Right lobe of liver (tissue), 4 donors: ENCODE data around the gene TTC28.

Experiments
- POLR2A ChIP-seq: fragments of 450-650 bp; IDR thresholded peaks from one replicate; pipeline ENCODE4 v1.6.1; 2017; ENCODE audit warnings: antibody characterized with exemption, mild to moderate bottlenecking
- TF ChIP-seq, protein P1 (sequence below), 4 donors: fragments of 200-600 bp in 3 of 4; fragments of 450-650 bp in 1 of 4; IDR thresholded peaks; one replicate each; pipeline versions ENCODE4 v1.5.1 to v1.8.0; 2016 to 2022; ENCODE audit warnings: antibody characterized with exemption in 4 of 4, mild to moderate bottlenecking in 2 of 4
- donor health status: DM: no; HTN: no; CAD: no.
- donor health status: DM: no; HTN: no; CAD: no.
- donor health status: DM: no; HTN: yes; CAD: no.

DNA sequence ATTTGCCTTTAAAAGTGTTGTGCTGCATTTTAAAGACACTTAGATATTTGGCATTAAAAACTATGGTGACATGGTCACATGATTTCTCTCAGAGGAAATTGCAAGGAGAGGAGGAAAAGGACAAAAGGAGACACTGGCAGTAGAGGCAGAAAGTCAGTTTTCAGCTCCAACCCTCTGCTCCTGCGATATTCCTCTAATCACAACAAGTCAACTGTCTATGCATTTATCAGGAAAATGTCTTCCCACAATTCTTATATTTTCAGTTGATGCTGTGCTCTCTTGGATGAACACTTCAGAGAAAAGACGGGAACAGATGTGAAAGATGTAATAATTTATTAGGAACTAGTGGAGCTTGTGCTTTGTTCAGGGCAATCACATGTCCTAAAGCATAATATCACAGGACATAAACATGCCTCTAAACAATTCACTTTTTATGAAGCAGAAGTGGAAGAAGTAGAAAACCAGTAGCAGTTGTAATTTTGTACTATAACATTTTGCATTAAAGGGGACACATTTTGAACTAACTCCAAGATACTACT is 419.8 kb downstream of the TTC28 start:
- TF ChIP-seq, protein P1, sequence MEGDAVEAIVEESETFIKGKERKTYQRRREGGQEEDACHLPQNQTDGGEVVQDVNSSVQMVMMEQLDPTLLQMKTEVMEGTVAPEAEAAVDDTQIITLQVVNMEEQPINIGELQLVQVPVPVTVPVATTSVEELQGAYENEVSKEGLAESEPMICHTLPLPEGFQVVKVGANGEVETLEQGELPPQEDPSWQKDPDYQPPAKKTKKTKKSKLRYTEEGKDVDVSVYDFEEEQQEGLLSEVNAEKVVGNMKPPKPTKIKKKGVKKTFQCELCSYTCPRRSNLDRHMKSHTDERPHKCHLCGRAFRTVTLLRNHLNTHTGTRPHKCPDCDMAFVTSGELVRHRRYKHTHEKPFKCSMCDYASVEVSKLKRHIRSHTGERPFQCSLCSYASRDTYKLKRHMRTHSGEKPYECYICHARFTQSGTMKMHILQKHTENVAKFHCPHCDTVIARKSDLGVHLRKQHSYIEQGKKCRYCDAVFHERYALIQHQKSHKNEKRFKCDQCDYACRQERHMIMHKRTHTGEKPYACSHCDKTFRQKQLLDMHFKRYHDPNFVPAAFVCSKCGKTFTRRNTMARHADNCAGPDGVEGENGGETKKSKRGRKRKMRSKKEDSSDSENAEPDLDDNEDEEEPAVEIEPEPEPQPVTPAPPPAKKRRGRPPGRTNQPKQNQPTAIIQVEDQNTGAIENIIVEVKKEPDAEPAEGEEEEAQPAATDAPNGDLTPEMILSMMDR (IDR thresholded peaks at IDR 0.05), result no peak
- no peak for TF ChIP-seq POLR2A
